PC-9 (cell line): ENCODE results near the gene DPEP2. TPM values are rescaled to one million over a fixed set of nuclear protein-coding genes. Genes with fewer than 3 reads are reported as not detected.
"Not testable (repeated sequence)": the region's sequence is repeated elsewhere in the genome, so short reads cannot be mapped to it uniquely, and the experiment has no call there.

Source experiments
- BruUV-seq: library from RNA; stranded (reverse); fragments of 400-500 nt; replicated peaks from 2 replicates; lab custom pipeline; 2021; lab: Mats Ljungman, UMichigan
- CTCF ChIA-PET: fragments of 300-600 bp; sonication (Branson Sonifier 250); formaldehyde crosslinking; loops from one replicate; lab custom pipeline; 2022; ENCODE audit warnings: antibody characterized with exemption; lab: Charles Lee
- POLR2A ChIA-PET: fragments of 300-600 bp; sonication (Branson Sonifier 250); formaldehyde crosslinking; loops from one replicate; lab custom pipeline; 2022; ENCODE audit warnings: antibody characterized with exemption; ENCODE audit not compliant: unreplicated experiment; lab: Charles Lee
- DNase-seq, 2 experiments: peaks; one replicate each; pipeline versions ENCODE4 v3.0.0 to v3.0.0-alpha.2; 2015 to 2022; ENCODE audit warnings: mixed read lengths in 1 of 2
- H2AFZ ChIP-seq: fragments of 200-600 bp; sonication (generic); 2 replicates; pipeline ENCODE4 v1.8.1; 2017; ENCODE audit warnings: antibody characterized with exemption
- H3F3A ChIP-seq: fragments of 200-600 bp; sonication (generic); 2 replicates; pipeline ENCODE4 v1.8.1; 2017; ENCODE audit warnings: antibody characterized with exemption, mild to moderate bottlenecking, low read depth; ENCODE audit not compliant: insufficient read depth
- H3K27ac ChIP-seq: fragments of 200-600 bp; sonication (generic); 2 replicates; pipeline ENCODE4 v1.6.1; 2016; ENCODE audit warnings: mixed run types
- H3K27me3 ChIP-seq: fragments of 200-600 bp; sonication (generic); 2 replicates; pipeline ENCODE4 v1.6.1; 2016; ENCODE audit warnings: low read depth, mixed run types; ENCODE audit not compliant: insufficient read depth
- H3K36me3 ChIP-seq: fragments of 200-600 bp; sonication (generic); 2 replicates; pipeline ENCODE4 v1.6.1; 2016; ENCODE audit warnings: low read depth, mixed run types
- H3K4me1 ChIP-seq: fragments of 200-600 bp; sonication (generic); replicated peaks from 2 replicates; pipeline ENCODE4 v1.6.1; 2016; ENCODE audit warnings: mixed run types; ENCODE audit not compliant: insufficient read depth
- H3K4me2 ChIP-seq: fragments of 200-600 bp; sonication (generic); 2 replicates; pipeline ENCODE4 v1.6.1; 2017; ENCODE audit warnings: mixed run types
- H3K4me3 ChIP-seq: fragments of 200-600 bp; sonication (generic); 2 replicates; pipeline ENCODE4 v1.6.1; 2016; ENCODE audit warnings: mixed run types
- H3K79me2 ChIP-seq: fragments of 200-600 bp; sonication (generic); 2 replicates; pipeline ENCODE4 v1.6.1; 2017; ENCODE audit warnings: low read depth, mixed run types
- H3K9me2 ChIP-seq: fragments of 200-600 bp; sonication (generic); 2 replicates; pipeline ENCODE4 v1.8.1; 2017; ENCODE audit warnings: mild to moderate bottlenecking; ENCODE audit not compliant: insufficient read depth
- H3K9me3 ChIP-seq: fragments of 200-600 bp; sonication (generic); 2 replicates; pipeline ENCODE4 v1.8.1; 2016; ENCODE audit warnings: low read depth; ENCODE audit not compliant: insufficient read depth
- H4K20me1 ChIP-seq: fragments of 200-600 bp; sonication (generic); 2 replicates; pipeline ENCODE4 v1.8.1; 2017; ENCODE audit not compliant: insufficient read depth
- EZH2 ChIP-seq: fragments of 200-600 bp; sonication (generic); IDR thresholded peaks from 2 replicates; pipeline ENCODE4 v1.8.0; 2017; ENCODE audit warnings: antibody characterized with exemption, low read depth
- intact Hi-C: fragments of 100-400 bp; cut with micrococcal nuclease; formaldehyde crosslinking; loops from one replicate; pipeline ENCODE4 v1.10.0; 2022; ENCODE audit not compliant: unreplicated experiment
- total RNA-seq: library from RNA; stranded (reverse); gene quantifications from 2 replicates; pipeline ENCODE4 v1.2.3, GENCODE V29; 2021
- TF ChIP-seq, protein P1 (sequence below): fragments of 200-600 bp; sonication (generic); conservative IDR thresholded peaks from 2 replicates; pipeline ENCODE4 v1.6.1; 2017; ENCODE audit warnings: mixed run types, antibody characterized with exemption, mild to moderate bottlenecking, moderate library complexity

The DPEP2 gene
- total RNA-seq, 1 experiment from 2014 or later: not detected

DNA sequence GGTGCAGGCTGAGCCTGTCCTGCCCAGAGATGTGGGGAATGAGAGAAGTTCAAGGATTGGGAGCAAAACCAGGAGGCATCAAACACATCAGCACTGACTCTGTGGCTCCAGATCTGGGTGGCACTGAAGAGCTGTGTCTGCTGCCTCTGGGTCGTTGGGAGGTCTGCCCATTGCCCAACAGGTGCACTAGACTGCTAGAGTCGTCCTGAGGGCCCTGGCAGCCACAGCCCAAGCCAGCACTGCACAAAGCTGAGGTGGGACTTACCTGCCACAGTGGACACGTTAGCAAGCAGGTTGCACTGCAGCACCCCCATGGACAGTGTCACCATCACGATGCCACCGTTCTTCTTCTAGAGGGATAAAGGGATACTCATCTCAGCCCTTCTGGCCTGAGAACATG is 22.3 kb downstream of the DPEP2 start:
- POLR2A ChIA-PET: interaction anchor here (0.6 kb wide), 1 partner anchor 8 kb away, joined by 4 read pairs; no protein-coding TSS in a partner anchor

DNA sequence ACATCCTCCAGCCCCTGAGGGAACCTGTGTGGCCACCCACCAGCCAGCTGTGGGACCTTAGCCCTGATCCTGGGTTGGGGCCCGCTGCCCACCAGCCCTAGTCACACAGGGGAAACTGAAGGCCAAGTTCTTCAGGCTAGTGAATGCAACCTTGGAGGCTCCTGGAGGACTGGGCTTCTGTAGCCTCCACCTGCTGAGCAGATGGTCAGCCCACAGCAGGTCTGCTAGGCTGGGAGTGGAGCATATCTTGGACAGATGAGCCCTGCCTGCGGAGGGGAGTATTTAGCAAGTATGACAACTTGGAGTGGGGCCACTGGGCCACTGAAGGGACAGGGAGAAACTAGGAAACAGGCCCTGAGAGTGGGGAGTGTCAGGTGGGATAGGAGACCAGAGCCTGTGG is 23.1 kb downstream of the DPEP2 start:
- Histone ChIP-seq H3K79me2 (no peaks in the 10 kb centered on the region), H3K4me3 (no peak overlapping the region), H3K4me1 (0 out of 2 replicates have a peak, but pooled peaks cover 4% of the 10 kb centered on the region), H3K4me2 (no peak overlapping the region), H3K9me3 (no peaks in the 10 kb centered on the region), H3K27ac (no peak overlapping the region), H3K9me2 (no peaks in the 10 kb centered on the region), H3K36me3 (no peaks in the 10 kb centered on the region), H2AFZ (no peak overlapping the region), H4K20me1 (no peaks in the 10 kb centered on the region), H3K27me3 (no peaks in the 10 kb centered on the region), H3F3A (0 out of 2 replicates have a peak, but pooled peaks cover 4% of the 10 kb centered on the region)
- intact Hi-C loops: no loop called here
- POLR2A ChIA-PET: no interaction called here
- TF ChIP-seq EZH2: no peak
- TF ChIP-seq, protein P1, sequence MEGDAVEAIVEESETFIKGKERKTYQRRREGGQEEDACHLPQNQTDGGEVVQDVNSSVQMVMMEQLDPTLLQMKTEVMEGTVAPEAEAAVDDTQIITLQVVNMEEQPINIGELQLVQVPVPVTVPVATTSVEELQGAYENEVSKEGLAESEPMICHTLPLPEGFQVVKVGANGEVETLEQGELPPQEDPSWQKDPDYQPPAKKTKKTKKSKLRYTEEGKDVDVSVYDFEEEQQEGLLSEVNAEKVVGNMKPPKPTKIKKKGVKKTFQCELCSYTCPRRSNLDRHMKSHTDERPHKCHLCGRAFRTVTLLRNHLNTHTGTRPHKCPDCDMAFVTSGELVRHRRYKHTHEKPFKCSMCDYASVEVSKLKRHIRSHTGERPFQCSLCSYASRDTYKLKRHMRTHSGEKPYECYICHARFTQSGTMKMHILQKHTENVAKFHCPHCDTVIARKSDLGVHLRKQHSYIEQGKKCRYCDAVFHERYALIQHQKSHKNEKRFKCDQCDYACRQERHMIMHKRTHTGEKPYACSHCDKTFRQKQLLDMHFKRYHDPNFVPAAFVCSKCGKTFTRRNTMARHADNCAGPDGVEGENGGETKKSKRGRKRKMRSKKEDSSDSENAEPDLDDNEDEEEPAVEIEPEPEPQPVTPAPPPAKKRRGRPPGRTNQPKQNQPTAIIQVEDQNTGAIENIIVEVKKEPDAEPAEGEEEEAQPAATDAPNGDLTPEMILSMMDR: no peak
- no TSS peak for BruUV-seq
- CTCF ChIA-PET: no interaction called here
- DNase-seq: no peak

More for the DNA sequence above, 22.3 kb downstream of the DPEP2 start:
- CTCF ChIA-PET: no interaction called here
- H3K4me1 ChIP-seq: 0 out of 2 replicates have a peak, but pooled peaks cover 4% of the 10 kb centered on the region
- intact Hi-C loops: no loop called here
- no peak overlapping the region for H3K27ac ChIP-seq
- no peaks in the 10 kb centered on the region for H3K36me3 ChIP-seq
- no peaks in the 10 kb centered on the region for H3K27me3 ChIP-seq
- H3F3A ChIP-seq: 0 out of 2 replicates have a peak, but pooled peaks cover 4% of the 10 kb centered on the region
- H4K20me1 ChIP-seq: no peaks in the 10 kb centered on the region
- no peak for TF ChIP-seq EZH2
- TF ChIP-seq, protein P1: no peak
- no peak overlapping the region for H3K4me3 ChIP-seq
- no peak overlapping the region for H3K4me2 ChIP-seq
- H3K9me3 ChIP-seq: no peaks in the 10 kb centered on the region
- no peak overlapping the region for H2AFZ ChIP-seq
- no TSS peak for BruUV-seq
- DNase-seq: no peak
- H3K79me2 ChIP-seq: no peaks in the 10 kb centered on the region
- no peaks in the 10 kb centered on the region for H3K9me2 ChIP-seq

DNA sequence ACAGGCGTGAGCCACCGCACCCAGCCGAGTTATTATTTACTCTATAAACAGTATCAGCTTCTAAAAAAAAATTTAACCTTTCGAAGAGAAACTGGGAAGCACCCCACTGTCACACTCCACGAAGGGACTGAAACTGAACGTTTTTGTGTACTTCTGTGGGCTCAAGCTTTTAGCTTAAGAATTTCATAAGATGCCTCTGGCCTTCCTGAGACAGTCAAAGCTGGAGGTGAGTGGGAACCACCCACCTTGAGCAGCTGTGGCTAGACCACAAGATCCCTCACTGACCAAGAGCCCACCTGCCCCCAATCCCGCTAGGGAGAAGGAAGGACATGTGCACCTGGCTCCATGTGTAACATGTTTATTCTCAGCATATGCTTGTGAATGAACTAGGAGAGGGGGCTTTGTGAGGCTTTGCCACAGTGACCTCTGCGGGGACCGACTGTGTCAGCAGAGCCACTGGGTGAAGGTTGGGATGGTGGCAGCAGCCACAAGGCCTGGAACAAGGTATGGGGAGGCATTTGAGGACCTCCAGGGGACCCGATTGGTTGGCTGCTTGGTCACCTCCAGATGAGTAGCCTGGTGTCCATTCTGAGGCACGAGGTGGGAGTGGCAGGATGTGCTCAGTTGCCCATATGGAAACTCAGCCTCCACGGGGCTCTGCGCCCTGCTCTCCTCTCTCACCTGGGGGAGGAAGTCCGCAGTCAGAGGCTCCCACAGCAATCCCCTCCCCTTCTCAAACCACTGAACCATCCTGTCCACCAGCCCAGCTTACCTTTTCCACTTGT is 23.8 kb downstream of the DPEP2 start:
- Histone ChIP-seq H2AFZ (no peak overlapping the region), H3F3A (0 out of 2 replicates have a peak, but pooled peaks cover 4% of the 10 kb centered on the region), H4K20me1 (no peaks in the 10 kb centered on the region), H3K27me3 (no peaks in the 10 kb centered on the region), H3K27ac (no peak overlapping the region), H3K4me1 (0 out of 2 replicates have a peak, but pooled peaks cover 4% of the 10 kb centered on the region), H3K9me3 (no peaks in the 10 kb centered on the region), H3K79me2 (no peaks in the 10 kb centered on the region), H3K36me3 (no peaks in the 10 kb centered on the region), H3K4me3 (no peak overlapping the region), H3K9me2 (no peaks in the 10 kb centered on the region), H3K4me2 (no peak overlapping the region)
- no TSS peak for BruUV-seq
- DNase-seq: no peak
- POLR2A ChIA-PET: no interaction called here
- no peak for TF ChIP-seq EZH2
- TF ChIP-seq, protein P1: no peak
- intact Hi-C loops: no loop called here
- CTCF ChIA-PET: no interaction called here

DNA sequence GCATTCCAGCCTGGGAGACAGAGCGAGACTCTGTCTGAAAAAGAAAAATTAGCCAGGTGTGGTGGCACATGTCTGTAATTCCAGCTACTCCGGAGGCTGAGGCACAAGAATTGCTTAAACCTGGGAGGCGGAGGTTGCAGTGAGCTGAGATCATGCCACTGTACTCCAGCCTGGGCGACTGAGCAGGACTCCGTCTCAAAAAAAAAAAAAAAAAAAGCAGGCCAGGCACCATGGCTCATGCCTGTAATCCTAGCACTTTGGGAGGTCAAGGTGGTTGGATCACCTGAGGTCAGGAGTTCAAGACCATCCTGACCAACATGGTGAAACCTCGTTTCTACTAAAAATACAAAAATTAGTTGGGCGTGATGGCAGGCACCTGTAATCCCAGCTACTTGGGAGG is 27.0 kb downstream of the DPEP2 start:
- H3K4me3 ChIP-seq, H3K27me3 ChIP-seq, H3K4me2 ChIP-seq, DNase-seq, H4K20me1 ChIP-seq, H3K9me3 ChIP-seq, H3K9me2 ChIP-seq, H2AFZ ChIP-seq, H3K4me1 ChIP-seq, H3K79me2 ChIP-seq, H3F3A ChIP-seq, H3K27ac ChIP-seq, intact Hi-C loops, BruUV-seq, CTCF ChIA-PET, POLR2A ChIA-PET, H3K36me3 ChIP-seq: not testable (repeated sequence)
